Adrenal gland (tissue), 12 donors: Measurements from ENCODE around the gene KDM2B. TPM values are rescaled to one million over a fixed set of nuclear protein-coding genes. Genes with fewer than 3 reads are reported as not detected.

Source experiments
- DNase-seq, 7 donors: peaks; one replicate each; pipeline ENCODE4 v3.0.0-alpha.2; 2019 to 2020
- H3K27ac ChIP-seq, 5 donors: fragments of 200-600 bp; sonication (generic) in 4 of 5; 1 replicate in 3 of 5; 2 replicates in 2 of 5; pipeline versions ENCODE4 v1.5.1 to v1.8.0; 2016 to 2020; ENCODE audit warnings: mild to moderate bottlenecking in 1 of 5
- H3K27me3 ChIP-seq: fragments of 200-600 bp; 2 replicates; pipeline ENCODE4 v1.8.0; 2021
- H3K36me3 ChIP-seq, 2 donors: fragments of 200-600 bp; replicated peaks in 1 of 2; 1 replicate in 1 of 2; 2 replicates in 1 of 2; pipeline versions ENCODE4 v1.5.1 to v1.8.0; 2018 to 2022
- H3K4me1 ChIP-seq, 2 donors: fragments of 200-600 bp; replicated peaks in 1 of 2; 1 replicate in 1 of 2; 2 replicates in 1 of 2; pipeline versions ENCODE4 v1.5.1 to v1.8.0; 2018 to 2021
- H3K4me3 ChIP-seq, 4 donors: fragments of 200-600 bp; sonication (generic) in 3 of 4; one replicate each; pipeline ENCODE4 v1.5.1; 2016 to 2018
- H3K9me3 ChIP-seq, 3 donors: fragments of 200-600 bp; sonication (generic) in 1 of 3; replicated peaks in 1 of 3; 1 replicate in 2 of 3; 2 replicates in 1 of 3; pipeline versions ENCODE4 v1.5.1 to v1.8.0; 2016 to 2021
- POLR2A ChIP-seq, 2 donors: fragments of 450-650 bp; IDR thresholded peaks; one replicate each; pipeline ENCODE4 v1.6.1; 2017; ENCODE audit warnings: antibody characterized with exemption in 2 of 2, mild to moderate bottlenecking in 2 of 2, moderate library complexity in 1 of 2
- WGBS, 4 donors: extraction: QIAGEN DNeasy Blood & Tissue Kit in 2 of 4; methylation state at CpG; one replicate each; pipeline versions ENCODE4 v1.1.5 to v1.1.7; 2013 to 2017; 5-methylcytosine and 5-hydroxymethylcytosine counted together
- intact Hi-C, 2 donors: fragments of 100-400 bp; cut with DNase I; formaldehyde crosslinking; loops; one replicate each; pipeline versions ENCODE4 v1.14.1 to v1.15.0; 2022 to 2023
- polyA plus RNA-seq, 3 donors: library from polyadenylated mRNA; stranded (reverse); fragments of 200-250 nt in 2 of 3; fragments of 350-450 nt in 1 of 3; fragmentation: Illumina TruSeq in 1 of 3; extraction: RNeasy Lipid Tissue Mini Kit (QIAGEN cat#74804) in 1 of 3; gene quantifications; one replicate each; pipeline ENCODE4 v1.2.3, GENCODE V29; 2013 to 2014
- total RNA-seq, 9 donors: library from RNA; depleted of rRNA in 4 of 9; stranded (reverse); fragments of >200 nt in 4 of 9; fragments of 120-200 nt in 1 of 9; fragmentation: NEBNext Ultra II Directional in 1 of 9; extraction: Animal tissue kit (Norgen Biotek cat#: 25700) in 1 of 9; gene quantifications; one replicate each; pipeline versions ENCODE4 v1.1.0 to v1.2.4, GENCODE V29; 2013 to 2023
- TF ChIP-seq, protein P1 (sequence below), 6 experiments: fragments of 450-650 bp in 4 of 6; fragments of 200-600 bp in 2 of 6; sonication (generic) in 1 of 6; IDR thresholded peaks; 1 replicate in 5 of 6; 2 replicates in 1 of 6; pipeline versions ENCODE4 v1.5.1 to v1.8.0; 2016 to 2021; ENCODE audit warnings: antibody characterized with exemption in 6 of 6, mild to moderate bottlenecking in 2 of 6, moderate library complexity in 1 of 6
- donor health status: healthy with polysubstance abuse.
- donor health status: Bipolar disorder and iron deficiency.
- donor health status: DM: yes; HTN: yes; CAD: no.
- donor health status: DM: no; HTN: no; CAD: no.
- donor health status: DM: no; HTN: no; CAD: no.
- donor health status: DM: yes; HTN: yes; CAD: no.

The KDM2B gene
- total and polyA plus RNA-seq, 12 donors = 5.0 to 40.6 (median 17.2) TPM

DNA sequence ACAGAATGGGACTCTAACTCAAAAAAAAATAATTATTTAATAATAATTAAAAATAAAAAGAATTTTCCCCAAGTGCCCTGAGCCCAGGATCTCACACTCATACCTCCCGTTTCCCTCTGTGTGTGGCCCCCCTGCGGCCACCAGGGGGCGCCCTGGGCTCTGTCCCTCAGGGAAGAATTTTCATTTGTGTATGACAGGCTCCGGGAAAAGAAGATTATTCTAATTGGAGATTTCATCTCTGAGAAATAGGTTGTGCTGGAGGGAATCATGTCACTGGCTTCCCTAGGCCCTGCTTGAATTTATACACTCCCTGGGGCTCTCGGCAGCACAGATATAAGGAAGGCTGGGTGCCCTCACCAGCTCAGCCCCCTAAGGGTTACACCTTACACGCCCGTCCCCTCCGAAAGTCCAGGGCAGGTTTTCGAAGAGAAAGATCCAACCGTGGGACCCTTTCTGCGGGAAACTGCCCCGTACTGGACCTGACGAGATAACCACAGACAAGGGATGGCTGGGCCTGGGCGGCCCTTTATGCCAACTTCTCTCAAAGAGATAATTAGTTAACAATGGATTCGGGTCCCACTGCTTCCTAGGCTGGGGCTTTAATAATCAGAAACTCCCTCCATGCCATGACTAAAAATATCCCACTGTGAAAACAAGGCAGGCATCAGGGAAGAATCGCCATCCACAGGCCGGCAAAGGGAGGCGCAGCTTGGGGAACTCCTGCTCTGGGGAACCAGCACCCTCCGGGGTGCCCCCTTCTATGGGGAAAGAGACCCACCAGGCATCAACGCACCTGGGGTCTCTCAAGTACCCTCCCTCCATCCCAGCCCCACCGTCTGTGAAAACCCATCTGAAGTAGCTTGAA, 80.7 kb downstream of the KDM2B start:
- Histone ChIP-seq H3K9me3 (no peaks in the 10 kb centered on the region), H3K36me3 (no peaks in the 10 kb centered on the region), H3K27ac (peak overlapping the region in 1 of 5 donors; percentile 71), H3K4me1 (peaks cover 0 to 6% of the 10 kb centered on the region in 2 donors), H3K27me3 (no peaks in the 10 kb centered on the region), H3K4me3 (no peak overlapping the region)
- DNase-seq = peak; percentile 69 to 90 (median 81)
- intact Hi-C loops = loop anchor here (5.0 to 10.0 kb wide), 2 partner anchors 175 to 177 kb away; no protein-coding TSS in a partner anchor
- TF ChIP-seq, protein P1, sequence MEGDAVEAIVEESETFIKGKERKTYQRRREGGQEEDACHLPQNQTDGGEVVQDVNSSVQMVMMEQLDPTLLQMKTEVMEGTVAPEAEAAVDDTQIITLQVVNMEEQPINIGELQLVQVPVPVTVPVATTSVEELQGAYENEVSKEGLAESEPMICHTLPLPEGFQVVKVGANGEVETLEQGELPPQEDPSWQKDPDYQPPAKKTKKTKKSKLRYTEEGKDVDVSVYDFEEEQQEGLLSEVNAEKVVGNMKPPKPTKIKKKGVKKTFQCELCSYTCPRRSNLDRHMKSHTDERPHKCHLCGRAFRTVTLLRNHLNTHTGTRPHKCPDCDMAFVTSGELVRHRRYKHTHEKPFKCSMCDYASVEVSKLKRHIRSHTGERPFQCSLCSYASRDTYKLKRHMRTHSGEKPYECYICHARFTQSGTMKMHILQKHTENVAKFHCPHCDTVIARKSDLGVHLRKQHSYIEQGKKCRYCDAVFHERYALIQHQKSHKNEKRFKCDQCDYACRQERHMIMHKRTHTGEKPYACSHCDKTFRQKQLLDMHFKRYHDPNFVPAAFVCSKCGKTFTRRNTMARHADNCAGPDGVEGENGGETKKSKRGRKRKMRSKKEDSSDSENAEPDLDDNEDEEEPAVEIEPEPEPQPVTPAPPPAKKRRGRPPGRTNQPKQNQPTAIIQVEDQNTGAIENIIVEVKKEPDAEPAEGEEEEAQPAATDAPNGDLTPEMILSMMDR (IDR thresholded peaks at IDR 0.05) = peak; percentile 77 to 100 (median 88)
- TF ChIP-seq POLR2A (IDR thresholded peaks at IDR 0.05) = no peak
- WGBS, 4 donors = 29 to 48% (median 39%) methylated on average over 20 to 21 of the region's 21 CpGs

DNA sequence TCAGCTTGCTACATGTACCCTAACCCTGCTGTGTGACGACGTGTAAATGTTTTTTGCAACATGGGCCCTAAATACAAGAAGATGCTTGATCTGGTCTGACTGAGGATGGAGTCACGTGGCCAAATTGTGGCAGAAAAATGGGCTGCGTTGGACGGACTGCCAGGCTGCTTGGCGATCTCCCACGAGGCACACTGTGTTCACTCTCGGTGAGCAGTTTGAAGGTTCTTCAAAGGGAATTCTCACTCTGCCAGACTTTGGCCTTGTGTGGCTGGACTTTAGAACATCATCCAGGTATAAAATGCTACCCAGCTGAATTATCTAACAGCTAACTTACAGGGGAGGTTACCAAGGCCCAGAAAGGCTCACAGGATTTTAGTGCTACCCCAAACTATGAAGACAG, 85.1 kb downstream of the KDM2B start:
- no peak overlapping the region for H3K4me3 ChIP-seq
- H3K9me3 ChIP-seq = no peaks in the 10 kb centered on the region
- no peaks in the 10 kb centered on the region for H3K27me3 ChIP-seq
- intact Hi-C loops = loop anchor here in 1 of 2 donors (10.0 kb wide), 1 partner anchor 179 kb away; no protein-coding TSS in a partner anchor
- no peak for DNase-seq
- no peaks in the 10 kb centered on the region for H3K36me3 ChIP-seq
- no peak for TF ChIP-seq POLR2A (IDR thresholded peaks at IDR 0.05)
- TF ChIP-seq, protein P1 (IDR thresholded peaks at IDR 0.05) = no peak
- 76 to 92% (median 87%) methylated on average over 8 of the region's 8 CpGs for WGBS, 4 donors
- no peak overlapping the region for H3K27ac ChIP-seq
- peaks cover 0 to 6% of the 10 kb centered on the region in 2 donors for H3K4me1 ChIP-seq

DNA sequence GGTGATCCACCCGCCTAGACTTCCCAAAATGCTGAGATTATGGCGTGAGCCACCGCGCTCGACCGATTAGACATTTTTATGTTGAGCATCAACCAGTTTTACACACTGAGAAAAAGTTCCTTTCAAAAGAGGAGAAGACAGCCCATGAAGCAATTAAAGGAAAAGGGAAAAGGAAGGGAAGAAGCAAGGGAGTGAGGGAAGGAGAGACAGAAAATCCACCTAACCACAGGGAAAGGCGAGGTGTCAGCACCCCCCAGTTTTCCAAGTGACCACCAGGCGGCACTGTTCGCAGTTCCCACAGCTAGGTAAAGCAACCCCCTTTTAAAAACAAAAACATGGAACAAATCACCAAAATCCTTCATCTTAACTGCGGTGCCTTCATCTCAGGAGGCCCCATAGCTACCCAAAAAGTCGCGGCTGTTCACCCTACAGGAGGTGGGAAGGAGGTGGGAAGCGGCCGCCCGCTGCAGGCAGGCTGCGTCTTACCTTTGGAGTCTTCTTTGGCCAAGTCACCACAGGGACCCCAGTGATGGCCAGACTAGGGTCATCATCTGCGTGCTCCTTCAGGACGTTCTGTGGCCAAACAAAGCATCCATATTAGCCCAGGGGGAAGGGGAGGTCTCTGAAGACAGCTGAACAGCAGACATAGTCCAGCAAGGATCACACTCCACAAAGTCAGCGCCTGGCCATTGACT, 86.6 kb downstream of the KDM2B start:
- WGBS, 4 donors = 78% methylated on average over 17 to 19 of the region's 19 CpGs
- no peaks in the 10 kb centered on the region for H3K36me3 ChIP-seq
- intact Hi-C loops = loop anchor here in 1 of 2 donors (10.0 kb wide), 1 partner anchor 181 kb away; no protein-coding TSS in a partner anchor
- no peaks in the 10 kb centered on the region for H3K4me1 ChIP-seq
- no peak overlapping the region for H3K27ac ChIP-seq
- TF ChIP-seq, protein P1 (IDR thresholded peaks at IDR 0.05) = peak in 5 of 6 experiments; percentile 59 to 72 (median 70)
- TF ChIP-seq POLR2A (IDR thresholded peaks at IDR 0.05) = no peak
- H3K27me3 ChIP-seq = no peaks in the 10 kb centered on the region
- no peak overlapping the region for H3K4me3 ChIP-seq
- no peaks in the 10 kb centered on the region for H3K9me3 ChIP-seq
- peak in 5 of 7 donors; percentile 32 to 56 (median 44) for DNase-seq
